Right renal cortex interstitium (tissue), 3 donors: Measurements from ENCODE around the gene GDPD5. TPM values are rescaled to one million over a fixed set of nuclear protein-coding genes. Genes with fewer than 3 reads are reported as not detected.

Experiments used
- DNase-seq, 3 donors: peaks; one replicate each; pipeline ENCODE4 v3.0.0-alpha.2; 2013; ENCODE audit warnings: low read depth in 3 of 3, low spot score in 2 of 3
- polyA plus RNA-seq, 3 donors: library from polyadenylated mRNA; unstranded; fragments of 120-200 nt; gene quantifications; one replicate each; pipeline ENCODE4 v1.2.1, GENCODE V29; 2013; ENCODE audit not compliant: insufficient read length in 3 of 3

GDPD5 gene
- polyA plus RNA-seq, 3 donors: 5.8 to 8.5 (median 6.9) TPM

DNA sequence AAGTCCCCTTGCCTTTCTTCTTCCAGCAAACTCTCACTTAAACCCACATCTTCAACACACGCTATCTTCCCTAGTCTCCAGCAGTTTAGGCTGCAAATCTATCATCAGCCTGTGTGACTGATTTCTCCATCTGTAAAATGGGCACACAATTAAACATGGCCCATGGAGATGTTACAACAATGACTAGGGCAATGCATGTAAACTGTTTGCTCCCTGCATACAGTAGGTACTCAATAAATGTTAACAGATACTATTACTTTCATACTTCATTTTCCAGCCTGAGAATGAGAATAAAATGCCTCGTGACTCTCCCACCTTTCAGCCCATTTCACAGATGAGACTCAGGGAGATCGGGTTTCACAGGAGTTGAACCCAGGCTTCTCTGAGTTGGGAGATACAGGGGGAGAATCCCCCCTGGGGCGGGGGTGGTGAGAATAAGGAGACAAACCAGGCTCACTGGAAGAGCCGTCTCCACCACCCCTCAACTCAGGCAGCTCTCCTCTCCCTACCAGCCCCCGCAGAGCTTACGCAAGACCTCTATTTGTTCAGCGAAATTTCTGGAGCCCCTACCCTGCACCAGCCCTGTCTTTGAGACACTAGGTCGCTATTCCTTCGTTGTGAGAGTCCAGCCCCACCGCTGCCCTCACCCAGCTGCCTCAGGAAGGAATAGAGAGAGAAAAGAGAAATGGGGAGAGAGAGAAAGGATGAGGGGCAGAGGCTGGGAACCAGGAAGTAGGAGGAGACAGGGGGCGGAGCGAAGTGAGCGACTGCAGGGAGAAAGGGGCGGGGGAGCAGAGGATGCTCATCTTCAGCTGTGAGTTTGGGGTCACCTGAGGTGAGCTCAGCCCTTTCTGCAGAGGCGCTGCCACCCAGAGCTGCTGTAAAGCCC, 50.6 kb downstream of the GDPD5 start:
- DNase-seq: no peak

GRCh38 chr11:75474240-75474639, 51.5 kb downstream of the GDPD5 start:
- no peak for DNase-seq

DNA sequence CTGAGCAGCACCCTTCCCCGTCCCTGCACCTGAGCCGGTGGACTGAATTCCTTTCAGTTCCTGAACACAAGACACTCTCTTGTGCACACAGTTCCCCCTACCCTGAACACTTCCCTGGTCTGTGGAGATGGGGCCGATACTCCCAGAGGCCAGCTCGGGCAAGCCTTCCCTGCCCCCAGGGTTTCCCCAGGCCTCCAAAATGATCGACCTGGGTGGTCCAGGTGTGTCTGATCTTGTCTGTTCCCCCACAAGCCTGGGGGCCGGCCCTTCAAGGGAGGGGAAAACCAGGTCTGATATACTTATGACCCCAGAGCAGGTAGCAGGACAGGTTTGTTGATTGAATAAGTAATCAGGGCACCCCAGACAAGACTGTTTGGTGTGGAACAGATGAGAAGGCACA, 52.1 kb downstream of the GDPD5 start:
- no peak for DNase-seq

GRCh38 chr11:75472081-75472732, 53.5 kb downstream of the GDPD5 start:
- DNase-seq: no peak

- no peak for DNase-seq
These were observed 54.4 kb downstream of the GDPD5 start for GRCh38 chr11:75471176-75471973.

DNA sequence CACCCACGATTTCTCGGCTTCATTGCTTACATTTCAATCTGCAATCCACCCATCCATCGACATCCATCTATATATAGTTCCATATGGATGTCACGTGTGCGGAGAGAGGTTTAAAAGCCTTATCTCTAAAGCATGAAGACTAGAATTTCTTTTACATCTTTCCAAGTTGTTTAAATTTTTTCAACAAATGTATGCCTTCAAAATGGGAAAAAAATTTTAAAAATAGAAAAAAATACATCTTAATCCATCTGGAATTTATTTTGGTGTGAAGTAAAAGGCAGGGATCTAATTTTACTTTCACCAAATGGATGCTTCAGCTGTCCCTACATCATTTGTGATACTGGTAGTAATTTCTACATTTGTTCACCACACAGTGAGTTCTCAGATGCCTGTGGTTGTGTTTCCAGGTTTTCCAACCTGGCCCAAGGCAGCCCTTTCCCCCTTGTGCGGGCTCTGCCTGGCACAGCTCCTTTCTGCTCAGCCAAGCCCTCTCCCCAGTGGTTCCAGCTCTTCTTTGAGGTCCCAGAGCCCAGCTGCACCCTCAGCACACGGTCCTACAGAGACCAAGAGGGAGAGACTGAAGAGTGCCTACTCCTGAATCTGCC, 55.2 kb downstream of the GDPD5 start:
- DNase-seq: no peak

- no peak for DNase-seq
These were observed 55.8 kb downstream of the GDPD5 start for GRCh38 chr11:75469785-75470405.

DNA sequence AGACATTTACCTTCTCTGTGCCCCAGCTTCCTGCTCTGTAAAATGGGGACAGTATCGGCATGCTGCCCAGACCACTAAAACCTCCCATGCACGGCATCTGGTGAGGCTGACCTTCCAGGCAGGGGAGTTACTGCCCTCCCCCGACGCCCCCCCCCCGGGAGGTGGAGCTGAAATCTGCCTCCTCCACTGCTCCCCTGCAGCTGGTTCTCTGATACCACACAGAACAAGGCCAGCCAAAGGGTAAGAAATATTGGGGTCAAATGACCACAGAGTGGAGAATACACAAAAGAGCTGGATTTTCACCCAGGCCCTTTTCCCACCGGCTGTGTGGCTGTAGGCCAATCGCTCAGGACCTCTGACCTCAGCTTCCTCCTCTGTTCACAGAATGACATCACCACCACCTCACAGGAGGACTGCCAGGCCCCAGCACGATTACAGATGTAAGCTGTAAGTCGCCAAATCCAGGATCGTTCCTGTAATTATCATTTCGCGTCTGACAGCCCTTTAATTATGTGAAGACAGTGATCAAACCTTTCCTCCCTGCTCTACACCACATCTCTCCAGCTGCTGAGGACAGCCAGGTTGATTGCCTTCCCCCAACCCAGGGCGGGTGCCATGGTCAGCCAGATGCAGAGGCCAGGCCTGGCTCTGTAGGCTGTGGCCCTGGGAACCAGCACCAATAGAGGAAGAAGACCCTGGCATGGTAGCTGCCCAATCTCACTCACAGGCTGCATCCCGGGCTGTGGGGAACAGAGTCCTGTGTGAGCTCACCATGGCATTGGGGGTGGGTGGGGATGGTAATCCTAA, 57.0 kb downstream of the GDPD5 start:
- no peak for DNase-seq

- no peak for DNase-seq
These were observed 57.9 kb downstream of the GDPD5 start for GRCh38 chr11:75467881-75468280.

GRCh38 chr11:75467311-75467710, 58.4 kb downstream of the GDPD5 start:
- no peak for DNase-seq

DNA sequence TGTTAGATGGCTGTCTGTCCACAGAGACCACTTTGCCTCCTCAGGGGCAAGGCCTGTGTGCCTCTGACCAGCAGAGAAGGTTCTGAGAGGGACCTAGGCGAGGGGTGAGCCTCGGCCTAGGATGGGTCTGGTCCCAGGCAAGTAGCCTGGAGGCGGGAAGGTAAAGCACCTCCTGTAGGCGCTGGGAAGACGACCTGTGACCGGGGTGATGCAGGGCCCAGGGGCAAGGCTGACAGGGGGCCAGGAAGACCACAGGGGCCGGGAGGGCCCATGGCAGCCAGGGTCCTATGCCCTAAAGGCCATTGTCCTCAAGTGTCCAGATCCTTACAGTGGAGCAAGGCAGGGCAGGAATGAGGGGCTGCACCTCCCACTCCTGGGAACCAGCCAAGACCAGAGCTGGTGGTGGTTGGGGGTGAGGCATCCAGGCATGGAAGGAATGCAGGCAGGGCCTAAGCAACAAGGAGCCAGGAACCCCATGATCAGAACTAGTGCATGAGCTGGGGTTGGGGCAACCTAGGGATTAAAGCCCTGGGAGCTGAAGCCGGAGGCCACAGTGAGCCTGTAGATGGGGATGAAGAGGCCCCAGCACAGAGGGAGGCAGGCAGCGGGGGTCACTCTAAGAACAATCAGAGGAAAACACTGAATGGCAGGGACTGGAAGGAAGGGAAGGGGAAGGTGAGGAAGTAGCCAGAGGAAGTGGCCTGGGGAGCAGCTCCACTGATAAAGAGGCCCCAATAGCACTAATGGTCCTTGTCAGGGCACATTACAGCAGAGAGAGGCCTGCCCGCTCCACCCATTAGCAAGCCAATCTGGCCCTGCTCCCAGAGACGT, 59.8 kb downstream of the GDPD5 start:
- DNase-seq: no peak

DNA sequence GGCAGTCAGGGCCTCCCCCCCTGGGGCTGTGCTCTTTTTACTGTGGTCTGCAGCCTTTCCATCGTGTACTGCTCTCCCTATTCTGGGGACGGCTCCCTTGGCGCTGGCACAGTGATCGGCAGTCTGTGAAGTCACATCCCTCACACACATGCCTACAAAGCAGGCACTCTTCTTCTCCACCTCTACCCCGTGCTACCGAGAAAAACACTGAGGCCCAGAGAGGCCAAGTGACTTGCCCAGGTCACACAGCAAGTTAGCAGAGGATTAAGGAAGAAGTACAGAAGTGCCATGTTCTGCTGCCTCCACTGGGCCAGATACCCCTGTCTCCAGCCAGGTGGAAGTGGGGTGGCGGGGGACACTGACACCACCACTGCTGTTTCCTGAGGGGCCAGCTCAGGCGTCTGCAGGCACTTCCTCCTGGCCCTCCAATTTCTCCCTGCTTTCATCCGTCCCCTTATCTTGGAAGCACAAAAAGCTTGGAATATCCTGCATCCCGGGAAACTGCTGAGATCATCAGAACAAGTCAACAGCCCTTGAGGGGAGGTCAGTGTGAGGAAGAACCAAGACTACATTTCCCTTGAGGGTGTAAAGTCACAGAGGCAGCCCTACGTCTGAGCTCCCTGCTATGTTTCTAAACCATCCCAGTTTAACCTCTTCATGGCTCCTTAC, 62.5 kb downstream of the GDPD5 start:
- no peak for DNase-seq

DNA sequence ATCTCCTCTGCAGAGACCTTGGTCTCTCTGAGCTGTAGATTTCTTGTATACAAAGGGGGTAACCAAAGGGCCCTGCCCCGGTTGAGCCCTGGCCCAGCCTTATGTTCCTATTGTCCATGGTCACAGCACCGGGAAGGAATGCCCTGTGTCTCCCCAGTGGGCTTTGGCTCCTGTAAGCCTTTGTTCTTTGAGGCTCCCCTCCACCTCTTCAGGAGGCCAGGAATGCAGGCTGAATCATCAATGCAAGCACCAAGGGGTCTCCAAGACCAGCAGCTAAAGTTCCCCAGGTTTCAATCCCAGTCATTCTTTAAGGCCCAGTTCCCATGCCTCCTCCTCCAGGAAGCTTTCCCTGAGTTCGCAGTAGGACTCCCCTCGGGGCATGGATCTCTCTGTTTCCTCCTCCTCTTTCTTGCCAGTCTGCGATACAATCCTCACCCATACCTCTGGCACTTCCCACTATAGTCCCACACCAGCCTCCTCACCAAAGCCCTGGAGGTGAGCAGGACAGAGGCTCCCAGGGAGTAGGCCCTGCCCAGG, 63.6 kb downstream of the GDPD5 start:
- DNase-seq: no peak

DNA sequence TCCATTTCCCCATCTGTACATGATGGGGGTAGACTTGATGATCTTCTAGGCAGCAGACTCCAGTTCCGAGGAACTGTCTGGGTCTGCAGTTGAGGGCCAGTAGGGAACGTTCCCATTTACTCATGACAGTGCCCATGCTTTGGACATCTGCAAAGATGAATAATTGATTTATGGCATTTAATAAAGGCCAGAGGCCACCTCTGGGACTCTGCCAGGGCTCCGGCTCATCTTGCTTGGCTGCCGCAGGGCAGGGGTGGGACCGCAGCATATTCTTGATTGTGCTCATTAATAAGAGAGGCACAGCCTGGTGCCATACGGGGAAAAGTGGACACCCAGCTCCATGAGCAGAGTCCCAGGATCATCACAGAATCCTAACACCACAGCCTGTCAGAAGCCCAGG, 64.6 kb downstream of the GDPD5 start:
- DNase-seq: no peak

DNA sequence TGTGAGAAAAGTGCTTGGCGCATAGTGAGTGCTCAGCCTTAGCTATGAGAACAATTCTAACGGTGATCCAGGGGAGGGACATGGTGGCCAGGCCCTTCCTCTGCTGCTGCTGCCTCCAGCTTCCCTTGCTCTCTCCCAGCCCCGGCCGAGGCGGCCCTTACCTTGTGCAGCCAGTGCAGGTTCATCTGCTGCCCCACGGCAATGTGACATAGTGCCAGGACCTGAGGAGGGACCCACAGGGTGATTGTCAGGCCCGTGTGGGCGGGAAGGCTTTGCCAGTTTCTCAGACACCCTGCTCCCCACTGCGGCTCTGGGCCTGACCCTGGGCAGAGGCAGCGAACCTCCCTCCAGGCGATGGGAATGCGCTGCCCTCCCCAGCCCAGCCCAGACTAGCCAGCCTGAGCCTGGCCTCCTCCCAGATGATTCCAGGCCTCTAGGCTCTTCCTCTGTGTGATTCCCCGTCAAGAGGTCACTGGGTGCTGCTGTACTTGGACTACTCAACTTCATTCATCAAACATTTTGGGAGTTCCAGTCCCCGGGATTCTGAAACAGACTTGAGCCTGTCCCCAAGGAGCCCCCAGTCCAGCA, 69.1 kb downstream of the GDPD5 start:
- no peak for DNase-seq

- no peak for DNase-seq
These were observed 70.8 kb downstream of the GDPD5 start for GRCh38 chr11:75454987-75455386.

- no peak for DNase-seq
These were observed 71.7 kb downstream of the GDPD5 start for GRCh38 chr11:75453916-75454655.
